ENCODE results near the gene DIPK1B.
"Not testable (repeated sequence)": the region's sequence is repeated elsewhere in the genome, so short reads cannot be mapped to it uniquely, and the experiment has no call there.

Gene DIPK1B

GRCh38 chr9:136697821-136698526 is 14.4 kb upstream of the DIPK1B start:
- TF ChIP-seq CTCF (IDR thresholded peaks at IDR 0.05; ENCODE audit: extremely low read depth, missing control alignments): no peak
- DNase-seq (ENCODE audit: low spot score): no peak

- DNase-seq (ENCODE audit: low spot score): no peak
- no peak for TF ChIP-seq CTCF (IDR thresholded peaks at IDR 0.05; ENCODE audit: extremely low read depth, missing control alignments)
These were observed 13.6 kb upstream of the DIPK1B start for GRCh38 chr9:136698635-136699246.

GRCh38 chr9:136700304-136700703 is 12.1 kb upstream of the DIPK1B start:
- no peak for DNase-seq (ENCODE audit: low spot score)

GRCh38 chr9:136700959-136701667 is 11.3 kb upstream of the DIPK1B start:
- DNase-seq (ENCODE audit: low spot score): peak; percentile 79
- TF ChIP-seq CTCF (IDR thresholded peaks at IDR 0.05; ENCODE audit: extremely low read depth, missing control alignments): no peak

More at GRCh38 chr9:136700304-136700703, 12.1 kb upstream of the DIPK1B start:
- TF ChIP-seq CTCF (IDR thresholded peaks at IDR 0.05; ENCODE audit: extremely low read depth, missing control alignments): no peak

GRCh38 chr9:136701668-136702053 is 10.7 kb upstream of the DIPK1B start:
- TF ChIP-seq CTCF (IDR thresholded peaks at IDR 0.05; ENCODE audit: extremely low read depth, missing control alignments): no peak
- DNase-seq (ENCODE audit: low spot score): no peak

GRCh38 chr9:136703276-136703860 is 9.0 kb upstream of the DIPK1B start:
- no peak for TF ChIP-seq CTCF (IDR thresholded peaks at IDR 0.05; ENCODE audit: extremely low read depth, missing control alignments)
- DNase-seq (ENCODE audit: low spot score): no peak

- not testable (repeated sequence) for DNase-seq (ENCODE audit: low spot score)
These were observed 7.6 kb upstream of the DIPK1B start for GRCh38 chr9:136704741-136705140.
